ENCODE results near the gene CCNJ. TPM values are rescaled to one million over a fixed set of nuclear protein-coding genes. Genes with fewer than 3 reads are reported as not detected.

CCNJ gene
- total and polyA plus RNA-seq, 12 donors, result 3.4 to 10.7 (median 5.7) TPM

DNA sequence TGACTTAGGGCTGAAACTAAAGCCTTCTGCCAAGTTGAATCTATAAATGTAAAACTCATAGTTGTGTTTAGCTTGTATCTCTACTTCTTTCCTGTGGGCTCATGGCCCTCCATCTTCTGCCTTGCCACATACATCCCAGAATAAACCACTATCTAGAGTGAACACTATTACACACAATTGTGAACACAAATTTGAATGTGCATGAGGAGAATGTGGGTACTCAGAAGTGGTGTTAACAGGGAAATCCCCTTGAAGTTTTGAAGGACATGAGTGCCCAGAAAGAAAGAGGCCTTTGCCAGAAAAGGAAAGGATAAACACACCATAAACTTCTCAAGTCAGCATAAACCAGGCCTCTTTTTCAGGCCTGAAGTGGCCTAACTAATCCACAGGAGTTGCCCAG lies 20.2 kb upstream of the CCNJ start:
- no peak overlapping the region for H3K27ac ChIP-seq
- intact Hi-C loops (cut with DNase I), result no loop called here
- H3K4me1 ChIP-seq (replicated peaks in 1 of 2), result no peaks in the 10 kb centered on the region
- H3K36me3 ChIP-seq (replicated peaks in 1 of 2), result no peaks in the 10 kb centered on the region
- no peaks in the 10 kb centered on the region for H3K27me3 ChIP-seq
- no peak for DNase-seq
- no peak overlapping the region for H3K4me3 ChIP-seq
- H3K9me3 ChIP-seq (replicated peaks in 1 of 3), result no peaks in the 10 kb centered on the region
- no peak for TF ChIP-seq POLR2A (IDR thresholded peaks at IDR 0.05)
- TF ChIP-seq, protein P1, sequence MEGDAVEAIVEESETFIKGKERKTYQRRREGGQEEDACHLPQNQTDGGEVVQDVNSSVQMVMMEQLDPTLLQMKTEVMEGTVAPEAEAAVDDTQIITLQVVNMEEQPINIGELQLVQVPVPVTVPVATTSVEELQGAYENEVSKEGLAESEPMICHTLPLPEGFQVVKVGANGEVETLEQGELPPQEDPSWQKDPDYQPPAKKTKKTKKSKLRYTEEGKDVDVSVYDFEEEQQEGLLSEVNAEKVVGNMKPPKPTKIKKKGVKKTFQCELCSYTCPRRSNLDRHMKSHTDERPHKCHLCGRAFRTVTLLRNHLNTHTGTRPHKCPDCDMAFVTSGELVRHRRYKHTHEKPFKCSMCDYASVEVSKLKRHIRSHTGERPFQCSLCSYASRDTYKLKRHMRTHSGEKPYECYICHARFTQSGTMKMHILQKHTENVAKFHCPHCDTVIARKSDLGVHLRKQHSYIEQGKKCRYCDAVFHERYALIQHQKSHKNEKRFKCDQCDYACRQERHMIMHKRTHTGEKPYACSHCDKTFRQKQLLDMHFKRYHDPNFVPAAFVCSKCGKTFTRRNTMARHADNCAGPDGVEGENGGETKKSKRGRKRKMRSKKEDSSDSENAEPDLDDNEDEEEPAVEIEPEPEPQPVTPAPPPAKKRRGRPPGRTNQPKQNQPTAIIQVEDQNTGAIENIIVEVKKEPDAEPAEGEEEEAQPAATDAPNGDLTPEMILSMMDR (IDR thresholded peaks at IDR 0.05), result no peak

GRCh38 chr10:96025566-96025965 lies 17.8 kb upstream of the CCNJ start:
- H3K9me3 ChIP-seq (replicated peaks in 1 of 3), result no peaks in the 10 kb centered on the region
- no peak overlapping the region for H3K27ac ChIP-seq
- WGBS, 4 donors, result 86 to 91% (median 90%) methylated on average over 3 of the region's 3 CpGs
- intact Hi-C loops (cut with DNase I), result no loop called here
- H3K27me3 ChIP-seq, result no peaks in the 10 kb centered on the region
- H3K36me3 ChIP-seq (replicated peaks in 1 of 2), result no peaks in the 10 kb centered on the region
- H3K4me3 ChIP-seq, result no peak overlapping the region
- no peaks in the 10 kb centered on the region for H3K4me1 ChIP-seq (replicated peaks in 1 of 2)
- TF ChIP-seq POLR2A (IDR thresholded peaks at IDR 0.05), result no peak
- TF ChIP-seq, protein P1 (IDR thresholded peaks at IDR 0.05), result no peak
- no peak for DNase-seq

- WGBS, 4 donors, result 87 to 97% (median 92%) methylated on average over 1 of the region's 1 CpG
- no peaks in the 10 kb centered on the region for H3K9me3 ChIP-seq (replicated peaks in 1 of 3)
- H3K27ac ChIP-seq, result no peak overlapping the region
- TF ChIP-seq, protein P1 (IDR thresholded peaks at IDR 0.05), result no peak
- TF ChIP-seq POLR2A (IDR thresholded peaks at IDR 0.05), result no peak
- no peak overlapping the region for H3K4me3 ChIP-seq
- intact Hi-C loops (cut with DNase I), result no loop called here
- H3K27me3 ChIP-seq, result no peaks in the 10 kb centered on the region
- H3K36me3 ChIP-seq (replicated peaks in 1 of 2), result no peaks in the 10 kb centered on the region
- DNase-seq, result no peak
- no peaks in the 10 kb centered on the region for H3K4me1 ChIP-seq (replicated peaks in 1 of 2)
Observed at GRCh38 chr10:96034625-96035024, 8.8 kb upstream of the CCNJ start.

GRCh38 chr10:96038476-96039387 lies 4.7 kb upstream of the CCNJ start:
- Histone ChIP-seq H3K27me3 (no peaks in the 10 kb centered on the region), H3K4me3 (no peak overlapping the region), H3K9me3 (replicated peaks in 1 of 3) (no peaks in the 10 kb centered on the region), H3K36me3 (replicated peaks in 1 of 2) (no peaks in the 10 kb centered on the region), H3K27ac (no peak overlapping the region), H3K4me1 (replicated peaks in 1 of 2) (no peaks in the 10 kb centered on the region)
- TF ChIP-seq, protein P1 (IDR thresholded peaks at IDR 0.05), result no peak
- TF ChIP-seq POLR2A (IDR thresholded peaks at IDR 0.05), result no peak
- 89 to 91% (median 90%) methylated on average over 4 of the region's 4 CpGs for WGBS, 4 donors
- no peak for DNase-seq
- intact Hi-C loops (cut with DNase I), result no loop called here

All from adrenal gland (tissue), 12 donors.